ENCODE data around the gene PRSS27.
A peak's percentile ranks its signal among the peaks of the same experiment; 100 is the strongest.
"Not testable (repeated sequence)": the region's sequence is repeated elsewhere in the genome, so short reads cannot be mapped to it uniquely, and the experiment has no call there.

The PRSS27 gene

DNA sequence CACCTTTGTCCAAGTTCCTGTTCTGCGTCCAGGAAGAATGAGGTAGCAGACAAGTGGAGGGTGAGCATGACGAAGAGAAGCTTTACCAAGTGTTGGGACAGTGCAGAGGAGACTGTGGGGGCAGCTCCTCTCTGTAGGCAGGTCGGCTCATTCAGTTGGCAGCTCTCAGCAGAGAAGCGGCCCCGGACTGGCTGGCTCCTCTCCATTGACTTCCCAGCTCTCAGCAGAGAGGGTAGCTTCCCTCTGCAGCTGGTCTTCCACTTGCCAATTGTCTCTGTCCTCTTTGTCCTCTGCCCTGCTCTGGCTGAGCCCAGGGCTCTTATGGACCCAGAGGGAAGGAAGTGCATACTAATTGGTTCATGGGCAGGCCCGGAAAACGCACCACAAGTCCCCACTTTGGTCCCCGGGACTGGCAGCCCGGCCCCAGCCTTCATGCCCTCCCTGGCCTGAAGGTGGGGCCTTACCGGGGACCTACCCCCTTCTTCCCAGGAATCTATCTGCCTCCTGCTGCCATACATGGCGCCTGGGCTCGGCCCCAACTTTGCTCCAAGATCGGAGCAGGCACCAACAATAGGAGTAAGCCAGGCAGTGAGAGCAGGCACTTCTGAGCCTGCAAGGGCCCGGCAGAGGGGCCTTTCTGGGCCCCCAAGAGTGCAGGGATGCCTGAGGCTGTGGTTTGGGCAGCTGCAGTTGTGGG is 27.6 kb downstream of the PRSS27 start:
- peak; percentile 33 for DNase-seq

DNA sequence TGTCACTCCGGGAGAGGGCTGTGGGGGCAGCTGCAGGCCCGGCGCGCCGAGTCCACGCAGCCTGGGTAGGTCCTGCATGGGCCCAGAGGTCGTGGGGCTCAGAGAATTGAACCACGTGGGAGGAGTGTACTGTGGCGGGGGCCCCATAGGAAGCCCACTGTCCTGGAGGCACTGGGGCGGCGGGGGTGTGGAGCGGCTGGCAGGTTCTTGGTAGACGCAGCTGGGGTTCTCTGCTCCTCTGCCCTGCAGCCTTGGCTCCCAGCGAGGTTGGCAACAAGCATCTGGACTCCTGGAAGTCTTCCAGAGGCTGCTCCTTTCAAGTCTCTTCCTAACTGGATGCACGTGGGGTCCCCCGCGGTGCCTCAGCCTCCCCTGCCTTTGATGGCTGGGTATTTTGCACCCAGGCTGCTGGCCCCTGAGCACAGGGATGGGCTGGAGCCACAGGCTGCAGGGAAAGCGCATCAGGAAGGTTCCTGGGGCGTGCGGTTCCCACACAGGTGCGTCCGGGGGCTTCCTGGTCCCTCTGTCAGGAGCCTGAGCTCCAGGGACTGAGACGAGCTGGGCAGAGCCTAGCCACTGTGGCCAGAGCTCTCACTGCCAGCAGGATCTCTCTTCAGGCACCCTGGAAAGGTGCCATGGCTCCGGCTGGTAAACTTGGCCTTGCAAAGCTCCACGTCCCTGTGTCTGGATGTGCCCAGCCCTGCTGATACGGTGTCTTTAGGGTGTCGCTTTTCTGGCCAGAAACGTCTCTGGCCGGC is 28.4 kb downstream of the PRSS27 start:
- no peak for DNase-seq

GRCh38 chr16:2690852-2691251 is 29.2 kb downstream of the PRSS27 start:
- DNase-seq, result no peak

DNA sequence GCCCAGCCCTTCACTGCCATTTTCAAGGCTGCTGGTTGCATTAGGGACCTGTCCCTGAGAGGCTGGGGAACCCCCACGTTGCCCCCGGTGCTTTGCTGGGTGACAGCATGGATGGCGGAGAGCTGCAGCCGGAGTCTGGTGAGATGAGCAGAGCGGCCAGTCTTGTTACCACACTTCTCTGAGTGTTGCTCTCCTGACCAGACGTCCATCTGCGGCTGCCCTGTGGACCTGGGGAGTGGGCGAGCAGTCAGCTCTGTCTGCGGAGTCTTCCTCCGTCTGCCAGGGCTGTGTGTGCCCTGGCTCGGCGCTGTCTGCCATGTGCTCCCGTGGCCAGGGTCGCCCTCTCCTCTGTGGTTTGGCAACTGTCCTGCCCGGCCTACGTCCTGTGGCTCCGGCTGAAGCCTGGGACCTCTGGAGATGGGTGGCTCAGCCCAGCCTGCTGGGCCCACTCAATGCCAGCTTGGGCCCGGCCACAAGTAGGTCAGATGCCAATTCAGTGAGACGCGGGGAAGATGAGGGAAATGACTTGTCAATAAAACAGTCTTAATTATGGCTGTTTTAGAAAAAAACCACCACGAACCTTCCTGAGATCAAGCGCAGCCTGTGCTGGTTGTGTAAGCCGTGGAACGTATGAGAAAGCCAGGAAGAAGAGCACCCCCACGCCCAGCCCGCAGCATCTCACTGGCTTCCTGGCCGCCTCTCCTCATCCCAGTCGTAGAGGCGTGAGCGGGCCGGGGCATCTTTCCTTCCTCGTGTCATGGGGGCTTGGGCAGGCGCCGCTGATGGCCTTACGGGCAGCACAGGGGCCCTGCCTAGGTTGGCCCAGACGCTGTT is 29.8 kb downstream of the PRSS27 start:
- no peak for DNase-seq

DNA sequence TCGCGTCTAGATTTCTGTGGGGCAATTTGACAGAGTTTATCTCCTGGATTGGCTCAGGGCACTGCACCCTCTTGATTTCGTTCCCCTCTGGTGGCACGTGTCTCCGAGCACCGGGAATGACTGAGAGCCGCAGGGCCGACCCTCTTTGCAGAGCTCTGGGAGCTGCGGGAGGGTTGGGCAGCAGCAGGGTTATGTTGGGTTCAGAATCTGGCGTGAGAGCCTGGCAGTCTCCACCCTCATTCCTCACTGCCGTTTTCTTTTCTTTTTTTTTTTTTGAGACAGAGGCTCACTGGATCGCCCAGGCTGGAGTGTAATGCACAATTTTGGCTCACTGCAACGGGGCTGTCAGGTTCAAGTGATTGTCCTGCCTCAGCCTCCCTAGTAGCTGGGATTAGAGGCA is 30.6 kb downstream of the PRSS27 start:
- DNase-seq, result not testable (repeated sequence)

- DNase-seq, result no peak
Measured at GRCh38 chr16:2687531-2688308, 32.3 kb downstream of the PRSS27 start.

GRCh38 chr16:2686912-2687507 is 33.0 kb downstream of the PRSS27 start:
- DNase-seq, result no peak

DNA sequence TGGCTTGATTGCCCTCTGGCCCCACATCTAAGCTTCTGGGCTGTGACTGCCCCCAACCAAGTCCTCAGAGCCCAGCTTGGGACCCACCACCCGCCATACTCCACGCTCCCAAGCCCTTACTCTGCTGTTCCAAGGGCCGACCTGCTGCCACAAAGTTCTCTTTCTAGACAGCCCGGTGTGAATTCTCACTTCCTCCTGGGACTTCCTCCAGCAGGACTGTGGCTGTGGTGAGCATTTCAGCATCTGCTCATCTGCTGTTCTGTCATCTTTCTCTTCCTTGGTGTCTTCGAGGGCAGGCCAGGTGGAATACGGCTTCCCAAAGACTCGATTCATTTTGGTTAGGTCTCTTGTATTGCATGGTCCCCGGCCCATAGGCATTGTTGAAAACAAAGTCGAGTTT is 33.9 kb downstream of the PRSS27 start:
- not testable (repeated sequence) for DNase-seq

- not testable (repeated sequence) for DNase-seq
Measured at GRCh38 chr16:2683041-2683440, 37.0 kb downstream of the PRSS27 start.

DNA sequence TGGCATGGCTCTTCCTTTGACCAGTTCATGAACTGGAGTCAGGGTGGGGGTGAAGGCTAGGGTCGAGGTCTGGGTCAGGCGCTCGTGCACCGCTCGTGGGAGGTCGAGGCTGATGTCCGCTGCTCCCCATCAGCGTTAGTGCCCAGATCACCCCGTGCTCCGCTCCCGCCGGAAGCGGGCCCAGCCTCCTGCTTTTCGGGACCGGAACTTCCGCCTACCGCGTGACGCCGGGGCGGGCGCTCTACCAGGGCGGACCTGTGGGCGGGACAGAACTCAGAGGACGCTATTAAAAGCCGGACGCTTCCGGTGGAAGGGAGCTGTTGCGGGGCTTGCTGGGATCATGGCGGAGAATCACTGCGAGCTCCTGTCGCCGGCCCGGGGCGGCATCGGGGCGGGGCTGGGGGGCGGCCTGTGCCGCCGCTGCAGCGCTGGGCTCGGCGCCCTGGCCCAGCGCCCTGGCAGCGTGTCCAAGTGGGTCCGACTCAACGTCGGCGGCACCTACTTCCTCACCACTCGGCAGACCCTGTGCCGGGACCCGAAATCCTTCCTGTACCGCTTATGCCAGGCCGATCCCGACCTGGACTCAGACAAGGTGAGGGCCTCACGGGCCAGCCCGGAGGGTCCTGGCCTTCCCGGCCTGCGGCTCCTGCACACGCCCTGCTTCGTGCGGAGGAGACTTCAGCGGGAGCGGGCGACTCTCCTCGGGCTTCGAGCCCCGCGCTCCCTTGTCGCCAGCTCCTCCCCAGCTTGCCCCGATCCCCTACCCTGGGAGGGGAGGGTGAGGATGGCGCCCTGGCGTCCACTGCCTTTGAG is 37.6 kb downstream of the PRSS27 start, which contains the start of gene KCTD5:
KCTD5 (plus strand) TSS at position 315 of the 813 bp plus-strand sequence; CDS start at position 341, 26 bp downstream.
- peak; percentile 96 for DNase-seq

DNA sequence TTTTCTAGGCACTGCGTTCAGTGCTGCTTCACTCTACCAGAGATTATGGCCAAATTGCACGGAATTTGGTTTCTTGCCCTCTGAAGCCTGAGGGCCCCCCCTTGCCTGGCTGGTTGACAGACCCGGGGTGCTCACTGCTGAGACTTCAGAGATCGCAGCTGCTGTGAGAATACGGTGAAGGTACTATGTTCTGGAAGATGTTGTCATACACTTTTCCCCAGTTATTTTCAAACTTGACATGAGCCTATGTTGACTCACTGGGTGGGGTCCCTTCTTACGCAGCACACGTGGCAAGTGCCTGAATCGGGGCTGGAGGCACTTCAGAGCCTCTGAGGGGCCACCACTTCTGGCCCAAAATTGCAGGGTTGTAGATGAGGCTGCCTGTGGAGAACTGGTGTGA is 39.7 kb downstream of the PRSS27 start:
- DNase-seq, result not testable (repeated sequence)

DNA sequence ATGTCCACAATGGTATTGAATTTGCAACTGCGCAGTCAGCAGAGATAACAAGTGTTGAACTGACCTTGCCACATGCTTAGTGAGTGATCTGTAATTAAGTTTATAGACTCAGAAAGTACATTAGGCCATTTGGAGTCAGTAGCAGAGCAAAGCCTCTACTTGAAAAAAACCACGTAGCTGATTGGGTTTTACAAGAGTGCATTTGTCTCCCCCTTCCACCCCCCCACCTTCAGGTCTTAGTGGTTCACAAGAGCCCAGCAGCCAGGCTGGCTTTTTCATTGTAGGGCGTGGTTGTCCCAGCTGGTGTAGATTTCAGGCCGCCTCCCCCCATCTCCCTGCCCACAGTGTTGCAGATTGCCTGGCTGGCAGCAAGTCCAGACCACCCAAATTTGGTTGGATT is 40.1 kb downstream of the PRSS27 start:
- not testable (repeated sequence) for DNase-seq

DNA sequence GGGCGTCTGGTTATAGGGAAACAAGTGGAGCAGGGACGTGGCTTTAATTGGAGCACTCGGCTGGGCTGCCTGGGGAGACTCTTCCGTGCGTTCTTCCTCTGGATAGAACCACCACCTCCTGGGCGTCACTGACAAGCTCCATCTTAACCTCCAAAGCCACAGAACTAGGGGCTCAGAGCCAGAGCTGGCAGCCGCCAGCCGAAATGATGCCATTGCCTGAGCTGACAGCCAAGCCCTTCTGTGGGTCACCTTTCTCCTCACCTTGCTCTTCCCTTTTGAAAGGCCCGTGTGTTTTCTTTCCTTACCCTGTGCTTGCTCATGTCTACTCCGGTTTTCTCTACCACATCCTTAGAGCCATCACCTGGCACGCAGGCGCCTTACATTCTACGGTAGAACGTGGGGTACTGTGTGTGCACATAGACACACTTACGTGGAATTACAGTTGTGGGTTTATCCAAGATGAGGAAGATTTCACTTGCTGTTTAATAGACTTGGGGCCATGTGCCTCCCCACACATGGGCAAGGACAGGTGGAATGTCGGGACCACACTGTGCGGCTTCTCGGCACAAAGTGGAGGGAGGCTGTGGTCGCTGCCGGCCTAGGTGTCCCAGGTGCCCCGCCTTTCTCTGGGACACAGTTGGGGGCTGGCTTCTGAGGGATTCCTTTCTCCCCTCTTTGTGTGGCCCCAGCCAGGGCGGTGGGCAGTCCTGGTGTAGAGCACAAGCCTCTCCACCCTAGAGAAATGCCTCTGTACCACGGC is 41.6 kb downstream of the PRSS27 start:
- DNase-seq, result not testable (repeated sequence)

DNA sequence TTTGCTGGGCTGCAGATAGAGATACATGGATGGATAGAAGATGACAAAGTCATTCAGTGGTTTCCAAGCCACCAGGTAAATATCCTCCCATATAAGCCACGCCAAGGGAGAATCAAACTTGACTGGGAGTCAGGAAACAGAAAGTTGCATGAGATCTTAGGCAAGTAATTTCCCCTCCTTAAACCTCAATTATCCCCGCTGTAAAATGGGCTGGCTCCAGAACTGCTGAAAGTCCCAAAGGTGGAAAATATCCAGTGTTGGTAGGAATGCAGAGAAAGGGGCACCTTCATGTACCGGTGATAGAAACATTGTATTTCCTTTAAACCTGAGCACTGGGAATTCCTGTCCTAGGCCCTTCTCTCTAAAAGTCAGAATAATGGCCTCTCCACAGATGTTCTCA is 43.1 kb downstream of the PRSS27 start:
- not testable (repeated sequence) for DNase-seq

GRCh38 chr16:2675714-2676113 is 44.3 kb downstream of the PRSS27 start:
- no peak for DNase-seq

GRCh38 chr16:2675021-2675420 is 45.0 kb downstream of the PRSS27 start:
- DNase-seq, result no peak

GRCh38 chr16:2673066-2673999 is 46.7 kb downstream of the PRSS27 start:
- peak; percentile 87 for DNase-seq

- DNase-seq, result no peak
Measured at GRCh38 chr16:2671741-2672140, 48.3 kb downstream of the PRSS27 start.

GRCh38 chr16:2671193-2671592 is 48.8 kb downstream of the PRSS27 start:
- DNase-seq, result not testable (repeated sequence)
